Stimulated activated CD8-positive, alpha-beta memory T cell treated with anti-CD3 and anti-CD28 coated beads, Interleukin-15, amount 100 ng/mL, for 4 hours (primary cell): ENCODE data around the gene PDE2A.
A peak's percentile ranks its signal among the peaks of the same experiment; 100 is the strongest.

Experiments used
- DNase-seq, 2 donors: peaks; one replicate each; pipeline ENCODE4 v3.0.0-alpha.2; 2020; ENCODE audit warnings: low read depth in 2 of 2

The PDE2A gene

GRCh38 chr11:72673943-72674828 lies at the start of gene PDE2A:
TSS of gene PDE2A (minus strand) at chr11:72674422. CDS start at chr11:72674207, 215 bp downstream.
- DNase-seq, result no peak

DNA sequence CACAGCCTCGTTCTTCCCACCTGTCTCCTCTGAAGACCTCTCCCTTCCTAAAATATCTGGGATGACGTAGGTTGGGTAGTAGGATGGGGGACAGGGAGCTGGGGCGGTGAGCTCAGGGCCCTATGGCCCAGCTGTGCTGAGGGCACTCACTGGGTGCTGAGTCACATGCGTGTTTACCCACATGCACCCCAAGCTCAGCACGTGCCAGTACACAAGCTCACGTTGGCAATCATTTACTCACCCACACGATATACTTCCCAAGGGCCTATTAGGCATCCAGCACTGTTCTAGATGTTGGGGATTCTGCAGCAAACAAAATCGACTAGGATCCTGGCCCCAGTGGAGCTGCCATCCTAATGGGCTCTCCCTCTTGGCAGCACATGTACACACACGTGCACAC lies 49.3 kb upstream of the PDE2A start:
- no peak for DNase-seq

- DNase-seq, result peak; percentile 64 to 70
Measured at GRCh38 chr11:72722050-72722748, 48.0 kb upstream of the PDE2A start.

GRCh38 chr11:72721689-72722049 lies 47.4 kb upstream of the PDE2A start:
- peak in 1 of 2 donors; percentile 17 for DNase-seq

GRCh38 chr11:72721276-72721675 lies 47.1 kb upstream of the PDE2A start:
- no peak for DNase-seq

GRCh38 chr11:72720784-72721183 lies 46.6 kb upstream of the PDE2A start:
- DNase-seq, result no peak

DNA sequence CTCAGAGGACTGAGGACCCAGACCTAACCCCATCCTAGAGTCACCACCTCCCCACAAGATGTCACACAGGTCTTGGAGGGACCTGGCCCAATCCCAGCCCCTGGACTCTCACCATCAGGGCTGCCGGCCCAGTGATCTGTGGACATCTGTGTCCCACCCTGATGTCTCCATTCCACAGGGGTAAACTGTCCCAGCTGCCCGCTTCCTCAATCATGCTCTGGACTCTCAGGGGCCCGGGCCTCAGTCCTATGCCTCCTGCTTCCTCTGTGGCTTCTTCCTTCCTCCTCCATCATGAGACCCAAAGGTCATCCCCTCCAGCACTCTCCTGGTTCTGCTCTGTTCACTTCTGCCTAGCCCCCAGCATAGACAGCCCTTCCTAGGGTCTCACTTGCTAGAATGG lies 45.8 kb upstream of the PDE2A start:
- DNase-seq, result no peak

GRCh38 chr11:72719551-72719950 lies 45.3 kb upstream of the PDE2A start:
- DNase-seq, result no peak

GRCh38 chr11:72719144-72719543 lies 44.9 kb upstream of the PDE2A start:
- DNase-seq, result no peak

GRCh38 chr11:72718101-72718501 lies 43.9 kb upstream of the PDE2A start:
- DNase-seq, result no peak

GRCh38 chr11:72716788-72717435 lies 42.7 kb upstream of the PDE2A start:
- no peak for DNase-seq

- DNase-seq, result no peak
Measured at GRCh38 chr11:72716290-72716689, 42.1 kb upstream of the PDE2A start.

GRCh38 chr11:72712841-72713240 lies 38.6 kb upstream of the PDE2A start:
- no peak for DNase-seq

- DNase-seq, result no peak
Measured at GRCh38 chr11:72712168-72712751, 38.0 kb upstream of the PDE2A start.

GRCh38 chr11:72711141-72711540 lies 36.9 kb upstream of the PDE2A start:
- no peak for DNase-seq

DNA sequence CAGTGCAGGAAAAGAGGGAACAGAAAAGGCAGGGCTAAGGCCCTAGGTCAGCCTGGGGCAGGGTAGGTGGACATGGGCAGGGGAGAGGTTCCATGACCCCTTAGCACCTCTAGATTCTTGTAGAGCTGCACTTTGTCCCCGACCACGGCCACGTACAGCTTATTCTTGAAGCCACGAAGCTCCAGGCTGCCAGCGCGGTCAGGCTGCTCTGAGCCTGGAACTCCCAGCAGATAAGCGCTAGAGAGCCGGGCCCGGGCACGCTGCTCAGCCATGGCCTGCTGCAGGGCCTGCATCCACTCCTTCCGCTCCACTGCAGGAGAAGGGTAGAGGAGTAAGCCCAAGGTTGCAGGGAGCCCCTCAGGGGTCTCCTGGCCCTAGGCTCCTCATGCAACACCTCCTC lies 36.1 kb upstream of the PDE2A start:
- DNase-seq, result no peak

- DNase-seq, result no peak
Measured at GRCh38 chr11:72709478-72710238, 35.4 kb upstream of the PDE2A start.

- DNase-seq, result no peak
Measured at GRCh38 chr11:72707032-72707431, 32.8 kb upstream of the PDE2A start.

DNA sequence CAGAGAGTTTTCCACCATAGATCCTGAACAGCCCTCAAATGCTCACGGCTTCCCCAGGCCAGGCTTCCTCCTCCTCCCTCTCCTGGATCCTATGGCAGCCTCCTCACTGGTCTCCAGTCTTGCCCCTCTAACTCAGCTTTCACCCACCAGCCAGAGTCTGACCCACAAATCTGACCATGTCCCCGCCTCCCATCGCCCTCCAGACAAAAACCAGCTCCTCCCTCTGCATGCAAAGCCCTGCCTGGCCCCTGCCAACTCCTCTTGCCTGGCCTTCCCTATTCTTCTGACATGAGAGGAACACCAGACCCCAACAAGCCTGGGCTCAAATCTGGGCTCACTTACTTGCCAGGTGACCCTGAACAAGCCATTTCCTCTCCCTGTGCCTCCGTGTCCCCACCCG lies 32.4 kb upstream of the PDE2A start:
- no peak for DNase-seq

DNA sequence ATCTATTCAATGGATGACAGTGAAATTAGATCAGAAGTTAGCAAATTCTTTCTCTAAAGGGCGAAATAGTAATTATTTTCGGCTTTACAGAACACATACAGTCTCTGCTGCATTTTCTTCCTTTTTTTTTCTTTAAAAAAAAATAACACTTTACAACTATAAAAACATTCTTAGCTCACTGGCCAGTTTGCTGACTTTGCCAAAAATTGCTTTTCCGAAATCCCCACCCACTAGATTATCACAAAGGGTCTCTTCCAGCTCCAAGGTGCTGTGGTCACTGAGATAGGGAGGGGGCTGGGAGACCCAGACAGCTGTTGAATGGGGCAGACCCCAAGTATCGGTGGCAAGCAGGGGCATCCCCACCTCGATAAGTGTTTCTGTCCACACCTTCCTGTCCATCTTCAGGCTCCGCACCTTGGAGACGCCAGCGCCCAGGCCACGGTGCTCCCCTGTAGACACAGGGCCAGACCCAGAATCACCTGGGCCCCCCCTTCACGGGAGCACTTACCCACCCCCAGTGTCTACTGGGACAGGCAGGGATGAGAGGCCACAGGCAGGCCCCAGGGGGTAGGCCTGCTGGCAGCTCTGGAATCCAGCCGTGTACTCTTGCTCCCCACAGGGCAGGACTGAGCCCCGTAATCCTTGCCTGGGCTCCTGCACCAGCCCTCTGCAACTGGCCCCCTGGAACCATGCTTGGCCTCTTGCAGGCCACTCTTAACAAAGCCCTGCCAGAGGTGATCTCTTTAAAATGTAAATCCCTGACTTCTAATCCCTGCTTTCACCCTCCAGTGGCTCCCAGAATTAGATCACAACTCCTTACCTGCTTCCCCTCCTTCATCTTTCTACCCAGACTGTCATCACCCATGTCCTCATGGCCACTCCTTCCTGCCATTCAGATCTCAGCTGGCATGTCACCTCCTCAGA lies 31.5 kb upstream of the PDE2A start:
- DNase-seq, result no peak
